Measurements from ENCODE around the gene CEACAM3.

CEACAM3 gene

GRCh38 chr19:41792513-41793413, 3.6 kb upstream of the CEACAM3 start:
- peak; percentile 10 for DNase-seq (ENCODE audit: low spot score)

GRCh38 chr19:41793414-41793727, 3.0 kb upstream of the CEACAM3 start:
- DNase-seq (ENCODE audit: low spot score): no peak

DNA sequence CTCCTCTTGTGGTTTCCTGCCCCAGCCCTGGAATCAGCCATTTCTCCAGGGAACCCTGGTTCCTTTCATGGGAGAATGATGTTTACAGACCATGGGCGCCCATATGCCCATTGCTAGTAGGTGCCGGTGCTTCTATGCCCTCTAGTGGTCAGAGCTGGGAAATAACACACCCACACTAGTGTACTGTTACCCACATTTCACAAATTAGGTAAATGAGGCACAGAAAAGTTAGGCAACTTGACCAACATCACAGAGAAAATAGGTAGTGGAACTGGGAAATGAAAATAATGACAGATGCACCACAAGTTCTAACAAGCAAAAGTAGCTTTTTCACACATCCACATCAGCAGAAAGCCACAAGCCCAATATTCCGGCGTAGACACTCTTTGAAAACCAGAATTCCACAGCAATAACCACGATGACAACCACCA, 1.3 kb upstream of the CEACAM3 start:
- DNase-seq (ENCODE audit: low spot score): peak; percentile 48

- no peak for DNase-seq (ENCODE audit: low spot score)
These were observed 514 bp downstream of the CEACAM3 start for GRCh38 chr19:41796901-41797300.

DNA sequence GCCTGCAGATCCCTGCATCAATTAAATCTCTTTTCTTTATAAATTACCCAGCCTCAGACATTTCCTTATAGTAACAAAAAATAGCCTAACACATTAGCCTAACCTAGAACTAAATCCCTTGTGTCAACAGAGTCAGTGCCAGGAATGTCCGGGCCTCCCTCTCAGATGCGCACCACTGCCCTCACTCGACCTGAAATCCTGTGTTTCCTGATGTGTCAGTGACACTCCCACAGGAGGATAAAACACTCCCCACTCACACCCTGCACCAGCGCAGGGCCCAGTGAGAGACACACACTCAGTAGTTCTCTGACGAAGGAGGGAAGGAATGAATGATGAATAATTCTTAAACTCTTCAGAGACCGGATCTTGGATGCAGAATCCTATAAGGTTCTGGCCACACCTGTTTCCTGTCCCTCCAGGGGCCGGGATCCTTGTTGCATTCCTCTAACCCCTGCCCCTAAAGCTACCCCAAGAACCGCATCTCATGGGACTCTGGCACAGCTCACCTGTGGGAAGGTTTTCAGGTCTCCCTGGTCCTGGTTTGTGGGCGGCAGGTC, 3.1 kb downstream of the CEACAM3 start:
- DNase-seq (ENCODE audit: low spot score): no peak

DNA sequence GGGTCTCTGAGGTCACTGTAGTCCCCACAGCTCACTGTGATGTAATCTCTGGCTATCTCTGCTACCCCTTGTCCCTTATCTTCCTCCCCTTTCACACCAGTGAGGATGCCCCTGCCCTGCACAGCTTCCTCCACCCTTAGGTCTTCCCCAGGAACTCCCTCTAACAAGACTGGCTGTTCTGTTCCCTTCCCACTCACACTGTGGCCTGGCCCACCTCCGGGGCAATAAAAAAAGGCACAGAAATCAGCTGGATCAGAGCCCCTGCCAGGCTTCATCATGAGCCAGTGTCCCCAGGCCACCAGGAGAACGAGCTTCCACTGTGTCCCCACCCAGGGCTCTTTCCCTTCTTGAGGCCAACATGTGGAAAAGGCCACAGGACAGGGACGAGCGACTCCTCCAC, 4.6 kb downstream of the CEACAM3 start:
- DNase-seq (ENCODE audit: low spot score): no peak

DNA sequence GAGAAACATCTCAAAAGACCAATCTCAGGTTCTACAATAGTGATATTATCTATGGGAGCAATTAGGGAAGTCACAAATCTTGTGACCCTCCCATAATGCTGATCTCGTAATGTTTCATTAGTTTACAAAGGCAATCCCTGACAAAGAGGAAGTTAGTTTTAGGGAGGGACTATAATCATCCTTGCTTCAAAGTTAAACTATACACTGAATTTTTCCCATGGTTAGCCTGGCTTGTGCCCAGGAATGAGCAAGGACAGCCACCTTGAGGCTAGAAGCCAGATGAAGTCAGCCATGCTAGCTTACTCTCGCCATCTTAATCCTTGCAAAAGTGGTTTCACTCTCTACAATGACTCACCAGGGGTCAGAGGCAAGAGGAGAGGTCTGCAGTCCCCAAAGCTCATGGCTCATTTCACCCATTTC, 5.4 kb downstream of the CEACAM3 start:
- DNase-seq (ENCODE audit: low spot score): no peak

GRCh38 chr19:41802770-41803169, 6.4 kb downstream of the CEACAM3 start:
- DNase-seq (ENCODE audit: low spot score): no peak

GRCh38 chr19:41804336-41804735, 7.9 kb downstream of the CEACAM3 start:
- DNase-seq (ENCODE audit: low spot score): no peak

DNA sequence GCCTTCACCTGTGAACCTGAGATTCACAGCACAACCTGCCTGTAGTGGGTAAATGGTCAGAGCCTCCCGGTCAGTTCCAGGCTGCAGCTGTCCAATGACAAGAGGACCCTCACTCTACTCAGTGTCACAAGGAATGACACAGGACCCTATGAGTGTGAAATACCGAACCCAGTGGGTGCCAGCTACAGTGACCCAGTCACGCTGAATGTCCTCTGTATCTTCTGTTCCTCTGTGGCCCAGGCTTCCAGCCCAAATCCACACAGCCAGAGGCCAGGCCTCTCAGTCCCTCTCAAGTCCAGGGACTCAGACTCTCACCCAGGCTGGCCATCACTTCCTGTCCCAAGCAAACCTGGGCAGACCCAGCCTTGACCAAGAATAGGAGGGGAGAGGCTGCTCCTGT, 10.8 kb downstream of the CEACAM3 start:
- DNase-seq (ENCODE audit: low spot score): no peak

DNA sequence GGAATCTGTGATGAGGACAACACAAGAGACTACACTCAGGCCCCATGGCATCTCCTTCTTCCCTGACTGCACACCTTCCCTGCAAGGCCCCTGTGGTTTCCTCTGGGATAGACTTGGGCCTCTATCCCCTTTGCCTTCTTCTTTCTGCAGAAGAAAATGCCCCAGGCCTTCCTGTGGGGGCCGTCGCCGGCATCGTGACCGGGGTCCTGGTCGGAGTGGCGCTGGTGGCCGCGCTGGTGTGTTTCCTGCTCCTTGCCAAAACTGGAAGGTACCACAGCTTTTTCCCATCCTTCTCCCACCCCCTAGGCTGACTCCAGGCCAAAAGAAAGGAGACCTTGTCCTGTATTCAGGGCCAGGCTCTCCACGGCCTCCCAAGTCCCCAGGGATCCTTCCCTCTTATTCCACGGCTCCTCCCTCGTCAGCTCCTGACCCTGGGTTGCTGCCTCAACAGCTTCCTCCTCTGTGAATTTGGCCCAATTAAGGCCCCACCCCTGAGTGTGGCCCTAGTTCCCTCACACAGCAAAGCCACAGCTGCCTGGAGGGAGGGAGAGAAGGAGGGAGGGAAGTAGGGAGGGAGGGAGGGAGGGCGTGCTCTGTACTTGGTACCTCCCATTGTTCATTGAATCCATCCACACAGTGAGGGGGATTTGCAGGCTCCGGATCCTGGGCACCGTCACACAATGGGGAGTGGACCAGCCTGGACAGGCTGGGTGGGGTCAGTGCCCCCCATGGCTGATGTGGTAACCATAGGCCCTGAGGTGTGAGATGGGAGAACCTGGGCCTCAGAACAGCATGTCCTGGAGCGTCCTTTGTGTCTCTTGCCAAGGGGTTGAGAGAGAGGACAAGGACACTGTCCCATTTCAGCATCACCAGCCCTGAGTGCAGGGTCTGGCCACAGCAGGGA, 12.5 kb downstream of the CEACAM3 start:
- DNase-seq (ENCODE audit: low spot score): no peak

DNA sequence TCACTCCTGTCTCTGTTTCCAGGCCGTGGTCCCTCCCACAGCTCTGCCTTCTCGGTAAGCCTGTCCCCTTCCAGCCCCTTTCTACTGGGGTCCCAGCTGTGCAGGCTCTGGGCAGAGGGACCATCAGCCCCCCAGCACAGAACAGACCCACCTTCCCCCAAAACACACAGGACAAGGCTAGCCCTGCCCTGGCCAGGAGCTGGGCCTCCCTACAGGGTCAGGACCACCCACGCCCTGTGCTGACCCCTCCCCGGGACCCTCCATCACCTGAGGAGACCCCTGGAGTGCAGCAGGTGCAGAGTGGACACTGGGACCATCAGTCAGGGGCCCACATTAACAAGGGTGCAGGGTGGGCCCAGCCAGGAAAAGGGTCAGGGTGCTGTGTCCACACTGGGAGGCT, 13.9 kb downstream of the CEACAM3 start:
- no peak for DNase-seq (ENCODE audit: low spot score)

GRCh38 chr19:41811036-41811435, 14.6 kb downstream of the CEACAM3 start:
- DNase-seq (ENCODE audit: low spot score): no peak

DNA sequence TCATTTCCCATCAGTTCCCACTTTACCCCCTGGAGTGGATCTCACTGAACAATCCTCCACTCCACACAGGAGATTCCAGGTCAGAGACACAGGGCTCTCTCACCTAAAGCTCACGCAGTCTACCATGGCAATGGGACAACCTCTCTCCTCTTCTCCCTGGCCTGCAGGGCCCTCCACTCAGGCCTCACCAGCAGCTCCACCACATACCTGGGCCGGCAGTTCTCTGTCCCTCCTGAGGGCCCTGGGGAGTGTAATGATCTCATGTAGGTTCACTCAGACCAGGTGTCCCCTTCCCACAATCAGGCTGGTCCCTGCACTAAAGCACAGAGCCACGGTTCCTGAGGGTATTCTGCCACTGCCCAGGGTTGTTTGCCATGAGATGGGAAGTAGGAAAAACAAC, 15.6 kb downstream of the CEACAM3 start:
- no peak for DNase-seq (ENCODE audit: low spot score)

GRCh38 chr19:41813911-41814310, 17.5 kb downstream of the CEACAM3 start:
- no peak for DNase-seq (ENCODE audit: low spot score)

GRCh38 chr19:41815301-41815700, 18.9 kb downstream of the CEACAM3 start:
- DNase-seq (ENCODE audit: low spot score): no peak

GRCh38 chr19:41816761-41817160, 20.4 kb downstream of the CEACAM3 start:
- DNase-seq (ENCODE audit: low spot score): no peak

DNA sequence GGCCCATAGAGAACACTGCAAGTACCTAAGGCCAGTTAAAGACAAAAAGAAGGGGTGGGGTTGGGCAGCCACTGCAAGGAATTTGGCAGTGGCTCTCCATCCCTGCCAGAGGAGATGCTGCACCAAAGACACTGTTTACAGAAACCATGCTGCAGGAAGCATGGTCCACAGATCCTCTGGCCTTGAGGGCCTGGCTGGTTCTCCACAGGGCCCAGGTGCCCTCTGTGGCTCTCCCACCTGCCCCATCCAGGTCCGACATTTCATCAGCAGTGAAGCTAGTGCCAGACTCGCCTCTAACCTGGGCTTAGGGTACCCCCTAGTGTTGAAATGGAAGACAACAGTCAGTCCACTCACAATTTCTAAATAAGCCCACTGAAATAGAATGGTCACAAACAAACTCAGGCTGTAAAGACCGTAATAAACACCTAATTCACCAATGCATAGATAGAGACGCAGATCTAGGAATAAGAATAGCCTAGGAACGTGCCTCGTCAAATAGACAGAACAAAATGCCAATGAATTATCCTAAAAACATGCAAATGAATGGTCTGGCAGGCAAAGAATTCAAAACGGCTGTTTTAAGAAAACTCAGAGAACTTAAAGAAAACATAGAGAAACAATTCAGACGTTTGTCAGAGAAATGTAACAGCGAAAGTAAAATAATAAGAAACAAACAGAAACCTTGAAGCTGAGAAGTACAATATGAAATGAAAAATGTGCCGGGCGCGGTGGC, 24.8 kb downstream of the CEACAM3 start:
- peak; percentile 13 for DNase-seq (ENCODE audit: low spot score)

DNA sequence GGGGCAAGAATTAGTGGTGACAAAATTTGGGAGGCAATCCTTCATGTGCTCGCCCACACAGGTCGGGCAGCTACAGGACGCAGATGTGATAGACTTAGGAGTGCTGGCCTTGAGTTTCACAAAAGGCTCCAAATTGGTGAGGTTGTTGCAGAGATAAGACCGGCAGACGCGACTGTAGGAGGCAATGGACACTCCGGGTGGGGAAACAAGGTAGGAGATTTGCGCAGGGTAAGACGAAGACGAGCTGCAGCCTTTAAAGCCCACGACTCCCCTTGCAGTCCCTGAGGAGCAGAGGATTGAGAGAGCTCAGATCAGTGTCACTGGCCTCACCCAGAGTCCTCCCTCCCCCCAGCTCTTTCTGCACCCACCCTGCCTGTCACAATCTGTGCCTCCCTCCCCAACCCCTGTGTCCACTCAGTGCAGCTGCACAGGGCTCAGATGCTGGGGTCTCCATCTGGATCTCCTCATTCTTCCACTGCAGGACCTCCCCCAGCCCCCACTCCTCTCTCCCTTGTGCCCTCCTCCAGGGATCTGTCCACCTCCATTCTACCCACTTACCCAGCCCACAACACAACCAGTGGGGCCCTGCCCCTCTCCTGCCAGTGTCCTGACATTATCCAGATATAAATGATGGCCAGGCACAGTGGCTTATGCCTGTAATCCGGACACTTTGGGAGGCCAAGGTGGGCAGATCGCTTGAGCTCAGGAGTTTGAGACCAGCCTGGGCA, 41.8 kb downstream of the CEACAM3 start:
- DNase-seq (ENCODE audit: low spot score): no peak

DNA sequence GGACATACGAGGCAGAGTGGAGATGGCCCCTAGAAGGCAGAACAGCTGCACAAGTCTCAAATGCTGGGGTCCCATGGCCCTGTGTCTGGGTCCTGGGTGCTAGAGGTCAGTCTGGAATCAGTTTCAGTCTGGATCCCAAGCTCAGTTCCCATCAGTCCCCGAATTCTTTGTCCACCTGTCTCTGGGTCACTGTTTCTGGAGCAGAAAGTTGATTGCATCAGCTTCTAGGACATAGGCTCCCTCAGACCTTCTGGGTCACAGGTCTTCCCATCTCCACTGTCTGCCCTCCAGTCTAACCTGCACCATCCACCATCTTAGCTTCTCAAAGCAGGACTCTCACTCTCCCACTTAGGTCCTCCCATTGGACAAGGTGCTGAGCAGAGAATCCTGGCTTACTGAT, 42.8 kb downstream of the CEACAM3 start:
- DNase-seq (ENCODE audit: low spot score): no peak

- no peak for DNase-seq (ENCODE audit: low spot score)
These were observed 47.0 kb downstream of the CEACAM3 start for GRCh38 chr19:41843371-41843770.

All from hematopoietic multipotent progenitor cell treated with erythropoietin and hydrocortisone succinate and interleukin-3 and kit ligand, for 17 days (in vitro differentiated cells).